NCI-H1092 (cell line): ENCODE data around the gene RAB8A.
"Not testable (repeated sequence)": the region's sequence is repeated elsewhere in the genome, so short reads cannot be mapped to it uniquely, and the experiment has no call there.

Experiments
- DNase-seq: peaks from one replicate; lab custom pipeline; 2025; lab: John Stamatoyannopoulos, UW

The RAB8A gene

GRCh38 chr19:16078759-16079707, 32.7 kb upstream of the RAB8A start:
- no peak for DNase-seq

- no peak for DNase-seq
Measured at GRCh38 chr19:16084067-16084685, 27.5 kb upstream of the RAB8A start.

GRCh38 chr19:16085115-16085514, 26.6 kb upstream of the RAB8A start:
- DNase-seq, result no peak

GRCh38 chr19:16087404-16087803, 24.3 kb upstream of the RAB8A start:
- not testable (repeated sequence) for DNase-seq

- no peak for DNase-seq
Measured at GRCh38 chr19:16087940-16088339, 23.7 kb upstream of the RAB8A start.

- no peak for DNase-seq
Measured at GRCh38 chr19:16088351-16089009, 23.2 kb upstream of the RAB8A start.

GRCh38 chr19:16089010-16089846, 22.5 kb upstream of the RAB8A start:
- no peak for DNase-seq

GRCh38 chr19:16091546-16092475, 19.9 kb upstream of the RAB8A start:
- DNase-seq, result no peak

- no peak for DNase-seq
Measured at GRCh38 chr19:16094360-16095070, 17.2 kb upstream of the RAB8A start.

- DNase-seq, result no peak
Measured at GRCh38 chr19:16095071-16095571, 16.6 kb upstream of the RAB8A start.

- DNase-seq, result no peak
Measured at GRCh38 chr19:16096280-16096855, 15.3 kb upstream of the RAB8A start.

- no peak for DNase-seq
Measured at GRCh38 chr19:16098416-16098768, 13.3 kb upstream of the RAB8A start.

GRCh38 chr19:16098821-16099220, 12.9 kb upstream of the RAB8A start:
- no peak for DNase-seq

GRCh38 chr19:16099314-16099965, 12.2 kb upstream of the RAB8A start:
- not testable (repeated sequence) for DNase-seq

GRCh38 chr19:16100524-16100923, 11.2 kb upstream of the RAB8A start:
- DNase-seq, result no peak

GRCh38 chr19:16104722-16105121, 7.0 kb upstream of the RAB8A start:
- DNase-seq, result no peak

GRCh38 chr19:16106121-16106520, 5.6 kb upstream of the RAB8A start:
- DNase-seq, result no peak

GRCh38 chr19:16111909-16112752, 442 bp downstream of the RAB8A start:
- no peak for DNase-seq
